ENCODE measurements around the gene TNFRSF9. TPM values are rescaled to one million over a fixed set of nuclear protein-coding genes. Genes with fewer than 3 reads are reported as not detected.

Gene TNFRSF9
- polyA plus RNA-seq, 1 donor from 2014 or later, result not detected

GRCh38 chr1:7915826-7916500 lies 24.7 kb downstream of the TNFRSF9 start:
- Histone ChIP-seq H3K9me2 (ENCODE audit: insufficient read depth, low read length) (no peaks in the 10 kb centered on the region), H3K79me2 (replicated peaks; ENCODE audit: insufficient read depth, low read length) (no peaks in the 10 kb centered on the region), H4K20me1 (ENCODE audit: insufficient read depth) (no peaks in the 10 kb centered on the region), H3K27me3 (ENCODE audit: insufficient read depth, low read depth, low read length) (no peaks in the 10 kb centered on the region), H3K4me2 (ENCODE audit: low read length) (no peak overlapping the region), H3K9ac (ENCODE audit: low read length) (no peak overlapping the region), H3K9me3 (ENCODE audit: low read length) (no peaks in the 10 kb centered on the region), H3F3A (ENCODE audit: insufficient read depth, low read length, poor library complexity, severe bottlenecking) (no peaks in the 10 kb centered on the region), H3K4me3 (ENCODE audit: low read length) (no peak overlapping the region), H3K27ac (ENCODE audit: low read length) (no peak overlapping the region), H3K36me3 (ENCODE audit: insufficient read depth, low read length) (no peaks in the 10 kb centered on the region), H2AFZ (ENCODE audit: low read depth, low read length) (no peak overlapping the region)
- no peak for TF ChIP-seq RAD21 (conservative IDR thresholded peaks at IDR 0.05)
- TF ChIP-seq CTCF (IDR thresholded peaks at IDR 0.05; ENCODE audit: poor library complexity, severe bottlenecking), result no peak
- TF ChIP-seq EZH2 (IDR thresholded peaks at IDR 0.05; ENCODE audit: borderline replicate concordance, insufficient read depth, low read length, poor library complexity, severe bottlenecking), result no peak
- TF ChIP-seq POLR2AphosphoS5 (IDR thresholded peaks at IDR 0.05), result no peak
- no peak for TF ChIP-seq SMC3 (conservative IDR thresholded peaks at IDR 0.05; ENCODE audit: poor library complexity)
- no peak for TF ChIP-seq EP300 (conservative IDR thresholded peaks at IDR 0.05; ENCODE audit: poor library complexity, severe bottlenecking)
- no peak for TF ChIP-seq MXI1 (conservative IDR thresholded peaks at IDR 0.05; ENCODE audit: poor library complexity, severe bottlenecking)
- TF ChIP-seq REST (IDR thresholded peaks at IDR 0.05; ENCODE audit: borderline replicate concordance), result no peak
- TF ChIP-seq TAF1 (IDR thresholded peaks at IDR 0.05; ENCODE audit: low read depth), result no peak

GRCh38 chr1:7912743-7913557 lies 27.7 kb downstream of the TNFRSF9 start:
- Histone ChIP-seq H4K20me1 (ENCODE audit: insufficient read depth) (no peaks in the 10 kb centered on the region), H3K79me2 (replicated peaks; ENCODE audit: insufficient read depth, low read length) (no peaks in the 10 kb centered on the region), H2AFZ (ENCODE audit: low read depth, low read length) (no peak overlapping the region), H3K9me2 (ENCODE audit: insufficient read depth, low read length) (no peaks in the 10 kb centered on the region), H3K9me3 (ENCODE audit: low read length) (no peaks in the 10 kb centered on the region), H3K27me3 (ENCODE audit: insufficient read depth, low read depth, low read length) (no peaks in the 10 kb centered on the region), H3K27ac (ENCODE audit: low read length) (no peak overlapping the region), H3F3A (ENCODE audit: insufficient read depth, low read length, poor library complexity, severe bottlenecking) (no peaks in the 10 kb centered on the region), H3K9ac (ENCODE audit: low read length) (no peak overlapping the region), H3K36me3 (ENCODE audit: insufficient read depth, low read length) (no peaks in the 10 kb centered on the region), H3K4me2 (ENCODE audit: low read length) (no peak overlapping the region), H3K4me3 (ENCODE audit: low read length) (no peak overlapping the region)
- no peak for TF ChIP-seq SMC3 (conservative IDR thresholded peaks at IDR 0.05; ENCODE audit: poor library complexity)
- TF ChIP-seq RAD21 (conservative IDR thresholded peaks at IDR 0.05), result no peak
- TF ChIP-seq EP300 (conservative IDR thresholded peaks at IDR 0.05; ENCODE audit: poor library complexity, severe bottlenecking), result no peak
- TF ChIP-seq REST (IDR thresholded peaks at IDR 0.05; ENCODE audit: borderline replicate concordance), result no peak
- TF ChIP-seq EZH2 (IDR thresholded peaks at IDR 0.05; ENCODE audit: borderline replicate concordance, insufficient read depth, low read length, poor library complexity, severe bottlenecking), result no peak
- no peak for TF ChIP-seq MXI1 (conservative IDR thresholded peaks at IDR 0.05; ENCODE audit: poor library complexity, severe bottlenecking)
- TF ChIP-seq CTCF (IDR thresholded peaks at IDR 0.05; ENCODE audit: poor library complexity, severe bottlenecking), result no peak
- TF ChIP-seq POLR2AphosphoS5 (IDR thresholded peaks at IDR 0.05), result no peak
- no peak for TF ChIP-seq TAF1 (IDR thresholded peaks at IDR 0.05; ENCODE audit: low read depth)
